Keratinocyte (primary cell): ENCODE results near the gene SNX12. TPM values are rescaled to one million over a fixed set of nuclear protein-coding genes. Genes with fewer than 3 reads are reported as not detected.

Source experiments
- DNase-seq: peaks from one replicate; pipeline ENCODE4 v3.0.0-alpha.2; 2011; ENCODE audit warnings: low read depth, missing footprints, low spot score
- FAIRE-seq: peaks from 2 replicates; lab custom pipeline; 2011; peaks lifted over from hg19 to GRCh38; lab: Jason Lieb, UNC
- H2AFZ ChIP-seq: 2 replicates; pipeline ENCODE4 v1.6.0; 2012; ENCODE audit warnings: low read length, control low read depth, inconsistent platforms; ENCODE audit not compliant: control insufficient read depth
- H3K27ac ChIP-seq: 2 replicates; pipeline ENCODE4 v1.5.1; 2011; ENCODE audit warnings: low read length; ENCODE audit not compliant: control insufficient read depth, insufficient read depth
- H3K27me3 ChIP-seq: 3 replicates; pipeline ENCODE4 v1.6.0; 2011; ENCODE audit warnings: low read length; ENCODE audit not compliant: control insufficient read depth, insufficient read depth; ENCODE audit errors: extremely low read depth
- H3K36me3 ChIP-seq, 2 experiments: 2 replicates in 1 of 2; 3 replicates in 1 of 2; pipeline ENCODE4 v1.5.1; 2011; ENCODE audit warnings: low read length in 2 of 2, mild to moderate bottlenecking in 1 of 2; ENCODE audit not compliant: control insufficient read depth in 2 of 2, insufficient read depth in 2 of 2; ENCODE audit errors: extremely low read depth in 1 of 2
- H3K4me1 ChIP-seq: 3 replicates; pipeline ENCODE4 v1.5.1; 2011; ENCODE audit warnings: low read length; ENCODE audit not compliant: control insufficient read depth, insufficient read depth; ENCODE audit errors: extremely low read depth
- H3K4me2 ChIP-seq: 3 replicates; pipeline ENCODE4 v1.6.0; 2011; ENCODE audit warnings: low read depth, low read length; ENCODE audit not compliant: control insufficient read depth, insufficient read depth; ENCODE audit errors: extremely low read depth
- H3K4me3 ChIP-seq, 3 experiments: fragments of 200-600 bp in 1 of 3; sonication (generic) in 1 of 3; 2 replicates in 2 of 3; 3 replicates in 1 of 3; pipeline ENCODE4 v1.5.1; 2011 to 2016; ENCODE audit warnings: low read length in 3 of 3, mild to moderate bottlenecking in 3 of 3, control low read depth in 2 of 3, inconsistent platforms in 1 of 3, low read depth in 1 of 3, mixed read lengths in 1 of 3, mixed run types in 1 of 3, moderate library complexity in 1 of 3; ENCODE audit not compliant: control insufficient read depth in 2 of 3, insufficient read depth in 2 of 3; ENCODE audit errors: extremely low read depth in 1 of 3
- H3K79me2 ChIP-seq: 2 replicates; pipeline ENCODE4 v1.6.0; 2012; ENCODE audit warnings: low read length; ENCODE audit not compliant: control insufficient read depth, insufficient read depth
- H3K9ac ChIP-seq: 3 replicates; pipeline ENCODE4 v1.6.0; 2011; ENCODE audit warnings: low read length; ENCODE audit not compliant: control insufficient read depth, insufficient read depth; ENCODE audit errors: extremely low read depth
- H3K9me1 ChIP-seq: 3 replicates; pipeline ENCODE4 v1.6.0; 2011; ENCODE audit warnings: low read length; ENCODE audit not compliant: control insufficient read depth, insufficient read depth; ENCODE audit errors: extremely low read depth
- H3K9me3 ChIP-seq: 2 replicates; pipeline ENCODE4 v1.5.1; 2012; ENCODE audit warnings: low read depth, low read length; ENCODE audit not compliant: control insufficient read depth
- H4K20me1 ChIP-seq: 3 replicates; pipeline ENCODE4 v1.6.0; 2011; ENCODE audit warnings: low read length; ENCODE audit not compliant: control insufficient read depth, insufficient read depth; ENCODE audit errors: extremely low read depth
- EZH2 ChIP-seq: IDR thresholded peaks from one replicate; pipeline ENCODE4 v1.6.1; 2012; ENCODE audit warnings: inconsistent platforms, mild to moderate bottlenecking, low read length, moderate library complexity
- dilution Hi-C: fragments of 300-500 bp; cut with MboI; formaldehyde crosslinking; loops from one replicate; pipeline ENCODE4 v1.7.0; 2020; ENCODE audit warnings: low sequenced_read_pairs; ENCODE audit not compliant: extremely low pct_ligation_motif_present
- polyA plus RNA-seq, 5 experiments: library from polyadenylated mRNA; depleted of rRNA in 3 of 5; stranded (reverse) in 3 of 5; stranded (forward) in 1 of 5; unstranded in 1 of 5; fragments of >200 nt; gene quantifications; 1 replicate in 1 of 5; 2 replicates in 3 of 5; 3 replicates in 1 of 5; pipeline versions ENCODE4 v1.2.1 to v1.2.3, GENCODE V29; 2011 to 2012; ENCODE audit warnings: missing spikeins in 2 of 5, low read depth in 1 of 5, low replicate concordance in 1 of 5
- TF ChIP-seq, protein P1 (sequence below), 3 experiments: IDR thresholded peaks in 1 of 3; conservative IDR thresholded peaks in 1 of 3; optimal IDR thresholded peaks in 1 of 3; 2 replicates in 2 of 3; 3 replicates in 1 of 3; pipeline versions ENCODE3 to v1.5.1; 2011; ENCODE audit warnings: low read length in 3 of 3, mild to moderate bottlenecking in 3 of 3, moderate library complexity in 2 of 3, control low read depth in 1 of 3, inconsistent platforms in 1 of 3; ENCODE audit not compliant: insufficient read depth in 2 of 3; ENCODE audit errors: extremely low read depth in 1 of 3

The SNX12 gene
- polyA plus RNA-seq, 1 donor (not counting 4 experiments of a cell fraction or from before 2014, with no cell fraction given) = 94.0 TPM

- Histone ChIP-seq H2AFZ (no peak overlapping the region), H4K20me1 (no peaks in the 10 kb centered on the region), H3K9me1 (no peaks in the 10 kb centered on the region), H3K4me1 (no peaks in the 10 kb centered on the region), H3K27ac (no peak overlapping the region), H3K79me2 (no peaks in the 10 kb centered on the region), H3K4me3 (no peak overlapping the region), H3K4me2 (no peak overlapping the region), H3K36me3 (no peaks in the 10 kb centered on the region), H3K9ac (no peak overlapping the region), H3K27me3 (no peaks in the 10 kb centered on the region), H3K9me3 (no peaks in the 10 kb centered on the region)
- TF ChIP-seq, protein P1, sequence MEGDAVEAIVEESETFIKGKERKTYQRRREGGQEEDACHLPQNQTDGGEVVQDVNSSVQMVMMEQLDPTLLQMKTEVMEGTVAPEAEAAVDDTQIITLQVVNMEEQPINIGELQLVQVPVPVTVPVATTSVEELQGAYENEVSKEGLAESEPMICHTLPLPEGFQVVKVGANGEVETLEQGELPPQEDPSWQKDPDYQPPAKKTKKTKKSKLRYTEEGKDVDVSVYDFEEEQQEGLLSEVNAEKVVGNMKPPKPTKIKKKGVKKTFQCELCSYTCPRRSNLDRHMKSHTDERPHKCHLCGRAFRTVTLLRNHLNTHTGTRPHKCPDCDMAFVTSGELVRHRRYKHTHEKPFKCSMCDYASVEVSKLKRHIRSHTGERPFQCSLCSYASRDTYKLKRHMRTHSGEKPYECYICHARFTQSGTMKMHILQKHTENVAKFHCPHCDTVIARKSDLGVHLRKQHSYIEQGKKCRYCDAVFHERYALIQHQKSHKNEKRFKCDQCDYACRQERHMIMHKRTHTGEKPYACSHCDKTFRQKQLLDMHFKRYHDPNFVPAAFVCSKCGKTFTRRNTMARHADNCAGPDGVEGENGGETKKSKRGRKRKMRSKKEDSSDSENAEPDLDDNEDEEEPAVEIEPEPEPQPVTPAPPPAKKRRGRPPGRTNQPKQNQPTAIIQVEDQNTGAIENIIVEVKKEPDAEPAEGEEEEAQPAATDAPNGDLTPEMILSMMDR (optimal IDR thresholded peaks at IDR 0.05 in 1 of 3, IDR thresholded peaks at IDR 0.05 in 1 of 3, conservative IDR thresholded peaks at IDR 0.05 in 1 of 3; ENCODE audit: extremely low read depth in 1 of 3, insufficient read depth in 2 of 3, low read length in 3 of 3) = no peak
- TF ChIP-seq EZH2 = no peak
- dilution Hi-C loops = no loop called here
- DNase-seq (no peak), FAIRE-seq (no peak)
Observed at GRCh38 chrX:71081330-71082123, 13.4 kb upstream of the SNX12 start.

DNA sequence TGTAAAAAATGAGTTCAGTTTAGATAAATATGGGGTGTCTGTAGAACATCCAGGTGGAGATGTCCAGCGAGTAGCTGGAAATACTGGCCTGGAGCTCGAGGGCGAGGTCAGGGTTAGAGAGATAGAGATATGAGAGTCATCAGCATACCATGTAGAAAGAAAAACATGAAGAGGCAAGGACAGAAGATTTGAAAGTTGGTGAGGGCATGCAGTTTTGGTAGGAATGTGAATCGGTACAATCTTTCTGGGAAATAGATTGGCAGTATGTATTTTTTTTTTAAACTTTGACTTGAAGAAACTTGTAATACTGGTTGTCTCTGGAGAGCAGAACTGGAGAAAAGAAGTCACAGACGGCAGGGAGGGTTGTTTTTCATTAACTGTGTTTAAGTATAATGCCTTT, 2.4 kb upstream of the SNX12 start:
- Histone ChIP-seq H3K9me1 (no peaks in the 10 kb centered on the region), H3K27me3 (no peaks in the 10 kb centered on the region), H3K4me3 (no peak overlapping the region), H3K4me2 (no peak overlapping the region), H3K9ac (no peak overlapping the region), H3K9me3 (no peaks in the 10 kb centered on the region), H3K36me3 (no peaks in the 10 kb centered on the region), H4K20me1 (no peaks in the 10 kb centered on the region), H3K79me2 (peaks cover 18% of the 10 kb centered on the region), H2AFZ (peak overlapping the region; percentile 36), H3K4me1 (peaks cover 7% of the 10 kb centered on the region), H3K27ac (no peak overlapping the region)
- dilution Hi-C loops = no loop called here
- DNase-seq = no peak
- FAIRE-seq = no peak
- TF ChIP-seq, protein P1 (optimal IDR thresholded peaks at IDR 0.05 in 1 of 3, IDR thresholded peaks at IDR 0.05 in 1 of 3, conservative IDR thresholded peaks at IDR 0.05 in 1 of 3; ENCODE audit: extremely low read depth in 1 of 3, insufficient read depth in 2 of 3, low read length in 3 of 3) = no peak
- TF ChIP-seq EZH2 = no peak
